GM21717 (cell line): ENCODE data around the gene SURF1.
"Not testable (repeated sequence)": the region's sequence is repeated elsewhere in the genome, so short reads cannot be mapped to it uniquely, and the experiment has no call there.

Experiments
- ATAC-seq: cut with Tn5 transposase; IDR thresholded peaks from one replicate; pipeline ENCODE4 v1.9.1; 2021; ENCODE audit warnings: mild to moderate bottlenecking, moderate library complexity; ENCODE audit not compliant: unreplicated experiment

Gene SURF1, protein sequence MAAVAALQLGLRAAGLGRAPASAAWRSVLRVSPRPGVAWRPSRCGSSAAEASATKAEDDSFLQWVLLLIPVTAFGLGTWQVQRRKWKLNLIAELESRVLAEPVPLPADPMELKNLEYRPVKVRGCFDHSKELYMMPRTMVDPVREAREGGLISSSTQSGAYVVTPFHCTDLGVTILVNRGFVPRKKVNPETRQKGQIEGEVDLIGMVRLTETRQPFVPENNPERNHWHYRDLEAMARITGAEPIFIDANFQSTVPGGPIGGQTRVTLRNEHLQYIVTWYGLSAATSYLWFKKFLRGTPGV

DNA sequence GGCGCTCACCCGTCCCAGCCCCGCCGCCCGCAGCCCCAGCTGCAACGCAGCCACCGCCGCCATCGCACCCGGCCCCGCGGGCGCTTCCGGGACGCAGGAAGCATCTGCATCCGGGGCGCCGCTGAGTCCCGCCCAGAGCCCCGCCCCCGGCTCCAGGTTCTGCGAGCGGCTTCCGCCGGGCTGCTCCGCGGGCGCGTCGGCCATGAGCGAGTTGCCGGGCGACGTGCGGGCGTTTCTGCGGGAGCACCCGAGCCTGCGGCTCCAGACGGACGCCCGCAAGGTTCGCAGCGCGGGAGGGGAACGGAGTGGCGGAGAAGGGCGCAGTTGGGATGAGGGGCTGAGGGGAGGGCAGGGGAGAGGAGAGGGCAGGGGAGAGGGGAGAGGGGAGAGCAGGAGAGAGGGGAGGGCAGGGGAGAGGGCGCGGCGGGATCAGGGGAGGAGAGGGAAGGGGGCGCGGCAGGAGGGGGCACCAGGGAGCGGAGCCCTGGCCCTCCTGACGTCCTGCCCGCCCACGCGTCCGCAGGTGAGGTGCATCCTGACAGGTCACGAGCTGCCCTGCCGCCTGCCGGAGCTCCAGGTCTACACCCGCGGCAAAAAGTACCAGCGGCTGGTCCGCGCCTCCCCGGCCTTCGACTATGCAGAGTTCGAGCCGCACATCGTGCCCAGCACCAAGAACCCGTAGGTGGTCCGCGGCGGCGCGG is at the start of gene SURF1, which contains the start of gene SURF2:
Gene SURF1, minus strand, starts transcription at position 97 of the 701 bp plus-strand sequence. Its CDS starts 34 bp downstream, at position 63.
Gene SURF2, plus strand, starts transcription at position 160 of the 701 bp plus-strand sequence. Its CDS starts 43 bp downstream, at position 203.
- peak; percentile 57 for ATAC-seq

DNA sequence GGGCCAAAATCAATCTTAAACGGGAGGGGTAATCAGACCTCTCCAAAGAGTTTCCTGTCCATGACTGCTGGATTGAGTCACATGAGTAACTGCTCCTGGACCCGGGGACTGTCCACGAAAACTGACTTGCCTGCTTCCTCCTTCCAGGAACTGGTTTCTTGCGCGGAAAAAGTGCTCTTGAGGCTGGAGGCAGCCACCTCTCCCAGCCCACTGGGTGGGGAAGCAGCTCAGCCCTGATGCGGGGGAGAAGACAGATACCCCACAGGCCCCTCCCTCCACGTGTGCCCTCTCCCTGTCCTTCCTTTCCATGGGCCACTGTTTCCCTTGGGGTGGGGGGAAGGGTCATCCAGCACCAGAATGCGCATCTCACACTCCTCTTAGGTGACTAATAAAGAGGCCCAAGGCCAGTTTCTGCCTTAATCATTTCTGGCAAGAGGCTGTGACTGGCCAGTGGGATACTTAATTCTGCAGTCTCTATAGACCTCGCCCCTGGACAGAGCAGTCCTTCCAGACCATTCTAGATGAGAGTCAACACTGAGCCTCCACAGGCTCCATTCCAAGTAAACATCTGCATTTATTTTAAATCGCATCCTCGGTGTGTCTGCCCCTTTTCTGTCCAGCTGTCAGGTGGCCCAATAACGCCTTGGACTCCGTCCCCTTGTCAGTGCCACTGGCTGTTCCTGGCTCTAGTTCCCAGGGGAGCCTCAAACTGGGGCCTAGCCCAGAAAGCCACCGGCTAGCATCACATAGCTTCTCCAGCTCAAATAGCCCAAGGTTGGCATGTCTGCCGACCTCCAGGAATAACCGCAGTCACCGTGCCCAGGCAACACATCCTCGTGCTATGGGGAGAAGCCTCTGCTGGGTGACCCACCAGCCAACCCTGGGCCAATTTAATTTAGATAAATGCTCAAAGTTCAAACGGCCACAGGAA is 49.5 kb upstream of the SURF1 start:
- ATAC-seq: no peak

DNA sequence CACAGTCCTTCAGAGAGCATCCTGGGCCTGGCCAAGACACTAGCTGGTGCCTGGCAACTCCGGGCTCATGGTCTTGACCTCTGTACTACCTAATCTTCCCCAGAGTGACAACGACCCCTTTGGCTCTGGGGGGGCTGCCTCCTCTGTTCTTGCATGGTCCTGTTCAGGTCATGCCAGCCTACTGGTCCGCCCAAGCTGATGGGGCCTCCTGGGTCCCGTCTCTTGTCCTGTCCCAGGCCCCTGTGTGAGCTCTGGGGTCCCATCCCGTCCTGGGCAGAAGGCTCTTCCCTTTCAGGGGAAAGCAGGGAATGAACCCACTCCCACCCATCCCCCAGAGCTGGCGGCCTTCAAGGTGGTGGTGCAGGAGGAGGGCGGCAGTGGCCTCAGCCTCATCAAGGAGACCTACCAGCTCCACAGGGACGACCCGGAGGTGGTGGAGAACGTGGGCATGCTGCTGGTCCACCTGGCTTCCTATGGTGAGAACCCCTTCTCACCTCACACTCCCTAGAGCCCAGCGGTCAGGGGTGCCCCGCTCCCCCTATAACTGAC is 48.2 kb upstream of the SURF1 start:
- ATAC-seq: no peak

DNA sequence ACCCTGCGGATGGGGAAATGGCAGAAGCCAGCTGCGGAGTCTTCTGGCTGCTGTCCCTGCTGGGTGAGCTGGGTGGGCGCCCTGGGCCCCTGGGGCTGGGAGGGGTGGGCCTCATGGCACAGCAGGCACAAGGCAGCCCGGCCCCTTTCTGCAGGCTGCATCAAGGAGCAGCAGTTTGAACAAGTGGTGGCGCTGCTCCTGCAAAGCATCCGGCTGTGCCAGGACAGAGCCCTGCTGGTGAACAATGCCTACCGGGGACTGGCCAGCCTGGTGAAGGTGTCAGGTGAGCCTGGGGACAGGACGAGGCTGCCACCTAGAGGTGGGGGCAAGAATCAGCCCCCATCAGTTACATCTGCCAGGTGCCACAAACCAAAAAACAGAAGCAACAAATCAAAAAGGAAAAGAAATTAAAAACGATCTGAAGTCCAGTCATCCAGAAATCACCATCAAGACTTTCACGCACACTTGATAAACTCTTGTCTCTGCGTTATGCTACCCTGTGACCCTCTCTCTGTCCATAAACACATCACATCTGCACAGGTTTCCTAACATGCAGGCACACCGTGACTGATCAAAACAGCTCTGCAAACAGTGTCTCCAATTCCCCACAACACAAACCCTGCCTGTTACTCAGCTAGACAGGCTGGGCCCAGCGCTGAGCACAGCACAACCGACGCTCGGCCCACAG is 47.6 kb upstream of the SURF1 start:
- ATAC-seq: no peak

DNA sequence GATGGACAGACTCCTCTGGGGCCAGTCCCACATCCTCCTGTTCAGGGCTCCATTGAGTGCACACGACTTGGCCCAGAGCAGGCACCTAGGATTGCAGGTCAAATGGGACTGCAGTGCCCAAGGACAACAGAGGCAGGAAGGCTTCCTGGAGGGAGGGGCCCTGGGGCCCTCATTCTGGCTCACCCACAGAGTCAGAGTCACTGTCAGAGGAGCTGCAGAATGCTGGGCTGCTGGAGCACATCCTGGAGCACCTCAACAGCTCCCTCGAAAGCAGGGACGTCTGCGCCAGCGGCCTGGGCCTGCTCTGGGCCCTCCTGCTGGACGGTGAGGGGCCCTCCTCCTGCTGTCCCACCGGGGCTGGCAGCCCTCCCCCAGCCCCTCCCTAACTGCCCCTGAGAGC is 46.4 kb upstream of the SURF1 start:
- no peak for ATAC-seq

DNA sequence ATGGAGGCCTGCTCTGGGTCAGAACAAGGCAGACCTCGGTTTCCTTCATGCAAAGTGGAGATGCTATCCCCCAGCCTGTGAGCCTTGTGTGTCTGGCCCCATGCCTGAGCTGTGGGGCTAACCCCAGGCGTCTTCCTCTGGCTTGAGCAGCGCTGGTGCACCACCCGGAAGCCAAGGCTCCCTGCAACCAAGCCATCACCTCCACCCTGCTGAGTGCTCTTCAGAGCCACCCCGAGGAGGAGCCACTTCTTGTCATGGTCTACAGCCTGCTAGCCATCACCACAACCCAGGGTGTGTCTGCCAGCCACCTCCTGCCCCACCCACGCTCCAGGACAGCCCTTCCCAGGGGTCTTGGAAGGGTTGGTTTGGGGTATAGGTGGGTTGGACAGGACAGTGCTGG is 45.3 kb upstream of the SURF1 start:
- ATAC-seq: no peak

DNA sequence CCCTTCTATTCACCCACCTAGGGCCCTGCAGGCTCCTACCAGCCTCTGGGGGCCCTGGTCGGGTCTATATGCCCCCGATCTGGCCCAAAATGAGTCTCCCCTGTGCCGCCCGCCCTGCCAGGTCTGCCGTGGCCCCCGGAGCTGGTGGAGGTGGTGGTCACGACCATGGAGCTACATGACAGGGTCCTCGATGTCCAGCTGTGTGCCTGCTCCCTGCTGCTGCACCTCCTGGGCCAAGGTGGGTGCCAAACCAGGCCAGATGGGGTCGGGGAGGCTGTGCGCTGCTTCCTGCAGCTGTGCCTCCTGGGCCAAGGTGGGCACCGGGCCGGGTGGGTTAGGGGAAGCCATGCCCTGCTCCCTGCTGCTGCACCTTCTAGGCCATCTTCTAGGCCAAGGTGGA is 44.0 kb upstream of the SURF1 start:
- ATAC-seq: no peak

DNA sequence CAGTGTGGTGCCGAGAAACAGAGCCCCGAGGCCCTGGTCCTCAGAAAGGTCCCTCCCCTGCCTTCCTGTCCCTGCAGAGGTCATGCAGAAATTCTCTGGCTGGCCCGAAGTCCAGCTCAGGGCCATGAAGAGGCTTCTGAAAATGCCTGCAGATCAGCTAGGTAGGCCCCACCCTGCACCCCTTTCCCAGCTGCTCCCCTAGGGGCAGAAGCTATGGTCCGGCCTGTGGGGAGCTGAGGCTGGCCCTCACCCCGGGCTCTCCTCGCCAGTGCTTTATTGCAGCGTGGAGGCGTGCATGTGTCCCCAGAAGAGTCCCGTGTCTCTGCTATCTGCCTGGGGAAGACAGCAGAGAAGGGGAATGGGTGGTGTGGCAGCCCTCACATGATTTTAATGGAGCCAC is 41.6 kb upstream of the SURF1 start:
- ATAC-seq: no peak

DNA sequence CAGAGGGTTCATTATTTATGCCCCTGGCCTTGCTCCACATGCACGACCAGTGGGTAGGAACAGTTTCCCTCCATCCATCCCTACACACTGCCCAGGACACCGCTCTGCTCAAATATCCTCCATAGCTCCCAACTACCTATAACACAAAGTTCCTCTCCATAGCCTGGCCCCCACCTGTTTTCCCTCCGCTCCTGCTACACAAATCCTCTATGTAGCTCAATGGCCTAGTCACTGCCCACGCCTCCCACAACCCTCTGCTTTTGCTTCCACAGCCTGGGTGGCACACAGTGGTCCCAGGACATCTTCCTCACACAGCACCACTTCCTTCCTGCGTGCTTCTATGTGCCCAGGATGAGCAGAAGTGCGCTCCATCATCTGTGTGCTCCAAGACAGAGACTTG is 41.1 kb upstream of the SURF1 start:
- no peak for ATAC-seq

DNA sequence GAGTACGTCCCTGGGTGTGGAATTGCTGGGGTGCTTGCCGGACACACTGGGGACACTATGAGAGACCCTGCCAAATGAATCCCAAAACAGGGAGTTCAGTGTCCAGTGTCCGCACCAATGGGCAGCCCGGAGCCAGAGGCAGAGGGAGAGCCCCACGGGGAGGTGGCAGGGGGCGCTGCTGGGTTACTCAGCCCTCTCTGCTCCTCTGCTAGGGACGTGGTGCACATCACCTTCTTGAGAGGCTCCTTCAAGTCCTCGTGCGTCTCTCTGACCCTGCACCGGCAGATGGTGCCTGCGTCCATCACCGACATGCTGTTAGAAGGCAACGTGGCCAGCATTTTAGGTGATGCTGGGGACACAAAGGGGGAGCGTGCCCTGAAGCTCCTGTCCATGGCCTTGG is 40.7 kb upstream of the SURF1 start:
- ATAC-seq: no peak

DNA sequence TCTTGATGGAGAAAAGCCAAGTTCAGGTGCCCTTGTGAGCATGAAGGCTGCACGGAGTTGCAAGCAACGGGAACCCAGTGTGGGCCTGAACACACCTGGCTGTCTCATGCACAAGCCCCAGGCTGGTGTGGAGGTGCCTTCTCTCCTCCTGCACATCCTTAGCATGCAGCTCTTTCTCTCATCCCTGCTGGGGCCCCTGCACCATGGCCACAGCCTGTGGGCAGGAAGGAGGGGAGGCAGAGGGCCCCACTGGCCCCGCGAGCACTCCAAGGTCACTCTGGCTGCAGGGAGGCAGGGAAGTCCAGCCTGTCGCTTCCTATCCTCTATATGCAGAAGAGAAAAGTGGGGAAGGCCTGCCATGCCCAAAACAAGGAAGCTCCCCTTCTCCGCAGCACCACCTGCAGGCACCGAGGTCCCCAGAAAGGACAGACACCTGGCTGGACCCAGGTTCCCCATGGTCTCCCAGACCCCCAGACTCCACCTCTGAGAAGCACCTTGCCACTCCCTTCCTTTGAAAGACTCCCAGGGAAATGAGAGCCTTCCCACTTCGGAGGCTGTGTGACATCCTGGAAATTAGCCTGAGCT is 38.5 kb upstream of the SURF1 start:
- no peak for ATAC-seq

DNA sequence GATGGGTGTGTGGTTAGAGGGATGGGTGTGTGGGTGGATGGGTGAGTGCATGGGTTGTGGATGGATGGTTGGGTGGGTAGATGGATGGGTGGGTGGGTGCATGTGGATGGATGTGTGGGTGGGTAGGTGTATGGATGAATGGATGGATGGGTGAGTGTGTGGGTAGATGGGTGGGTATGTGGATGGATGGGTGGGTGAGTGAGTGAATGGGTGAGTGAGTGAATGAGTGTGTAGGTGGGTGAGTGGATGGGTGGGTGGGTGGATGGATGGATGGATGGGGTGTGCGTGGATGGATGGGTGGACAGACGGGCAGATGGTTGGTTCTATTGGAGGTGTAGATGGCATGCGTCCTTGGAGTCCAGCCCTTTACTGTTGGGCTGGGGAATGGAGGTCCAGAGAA is 37.1 kb upstream of the SURF1 start:
- no peak for ATAC-seq

DNA sequence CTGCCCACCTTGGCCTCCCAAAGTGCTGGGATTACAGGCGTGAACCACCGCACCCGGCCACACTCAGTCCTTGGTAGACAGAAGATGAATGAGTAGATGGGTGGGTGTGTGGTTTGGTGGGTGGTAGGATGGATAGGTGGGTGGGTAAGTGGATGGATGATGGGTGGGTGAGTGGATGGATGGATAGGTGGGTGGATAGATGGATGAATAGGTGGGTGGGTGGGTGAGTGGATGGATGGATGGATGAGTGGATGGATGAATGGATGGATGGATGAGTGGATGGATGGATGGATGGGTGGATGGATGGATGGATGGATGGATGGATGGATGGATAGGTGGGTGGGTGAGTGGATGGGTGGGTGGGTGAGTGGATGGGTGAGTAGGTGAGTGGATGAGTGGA is 36.0 kb upstream of the SURF1 start:
- ATAC-seq: not testable (repeated sequence)

DNA sequence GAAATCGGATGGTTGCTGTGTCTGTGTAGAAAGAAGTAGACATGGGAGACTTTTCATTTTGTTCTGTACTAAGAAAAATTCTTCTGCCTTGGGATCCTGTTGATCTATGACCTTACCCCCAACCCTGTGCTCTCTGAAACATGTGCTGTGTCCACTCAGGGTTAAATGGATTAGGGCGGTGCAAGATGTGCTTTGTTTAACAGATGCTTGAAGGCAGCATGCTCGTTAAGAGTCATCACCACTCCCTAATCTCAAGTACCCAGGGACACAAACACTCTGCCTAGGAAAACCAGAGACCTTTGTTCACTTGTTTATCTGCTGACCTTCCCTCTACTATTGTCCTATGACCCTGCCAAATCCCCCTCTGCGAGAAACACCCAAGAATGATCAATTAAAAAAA is 35.2 kb upstream of the SURF1 start:
- not testable (repeated sequence) for ATAC-seq

DNA sequence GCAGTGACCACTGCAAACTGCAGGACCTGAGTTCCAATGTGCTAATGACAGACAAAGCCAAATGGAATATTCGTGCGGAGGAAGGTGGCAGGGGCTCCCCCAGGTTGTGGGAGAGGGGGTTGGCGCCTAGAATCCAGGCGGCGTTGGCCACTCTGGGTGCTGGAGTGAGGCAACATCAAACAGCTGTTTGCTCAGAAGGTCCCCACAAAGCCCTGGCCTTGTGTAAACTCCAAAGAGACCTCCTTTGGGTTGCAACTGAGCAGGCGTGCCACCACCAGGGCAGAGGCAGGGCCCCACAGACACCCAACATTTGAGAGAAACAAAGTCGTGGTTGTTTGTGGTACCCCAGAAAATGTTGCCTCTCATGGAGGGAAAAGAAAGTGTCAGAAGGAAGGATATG is 34.4 kb upstream of the SURF1 start:
- ATAC-seq: no peak

DNA sequence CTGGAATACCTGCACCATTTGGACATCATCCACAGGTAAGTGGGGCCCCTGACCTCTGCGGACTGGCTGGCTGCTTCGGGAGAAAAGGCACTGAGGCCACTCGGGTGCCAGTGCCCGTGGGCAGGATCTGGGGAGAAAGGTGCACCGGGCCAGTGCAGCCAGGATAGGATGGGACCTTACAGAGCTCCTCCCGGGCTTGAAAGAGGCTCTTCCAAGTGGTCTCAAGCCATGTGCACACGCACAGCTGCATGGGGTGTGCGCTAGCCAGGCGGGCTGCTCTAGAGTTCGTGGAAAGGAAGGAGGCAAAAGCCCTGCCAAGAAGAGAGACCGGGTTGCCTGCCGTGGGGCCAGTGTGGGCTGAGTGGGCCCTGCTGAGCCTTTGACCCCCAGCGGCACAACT is 33.3 kb upstream of the SURF1 start:
- no peak for ATAC-seq

DNA sequence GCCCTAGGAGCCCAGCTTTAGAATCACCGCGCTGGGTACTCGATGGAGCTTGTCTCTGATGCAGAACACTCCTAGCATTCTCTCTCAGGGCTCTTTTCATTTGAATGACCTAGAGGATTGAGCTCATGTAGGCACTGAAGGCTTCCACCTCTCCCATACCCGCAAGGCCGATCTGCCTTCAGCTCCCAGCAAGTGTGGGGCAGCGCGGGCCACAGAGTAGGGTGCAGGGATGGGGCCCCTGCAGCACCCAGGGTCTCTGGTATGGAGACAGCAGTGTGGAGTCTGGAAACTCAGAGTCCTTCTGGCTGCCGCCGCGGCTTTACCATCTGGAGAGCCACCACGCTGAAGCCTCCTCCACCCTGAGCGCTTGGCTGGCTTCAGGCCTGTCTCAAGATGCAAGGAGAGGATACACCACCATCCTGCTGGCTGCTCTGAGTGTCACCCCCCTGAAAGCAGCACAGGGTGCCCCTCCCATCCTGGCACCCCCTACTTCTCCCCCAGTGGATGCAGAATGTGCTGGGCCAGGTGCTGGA is 32.8 kb upstream of the SURF1 start:
- ATAC-seq: no peak

DNA sequence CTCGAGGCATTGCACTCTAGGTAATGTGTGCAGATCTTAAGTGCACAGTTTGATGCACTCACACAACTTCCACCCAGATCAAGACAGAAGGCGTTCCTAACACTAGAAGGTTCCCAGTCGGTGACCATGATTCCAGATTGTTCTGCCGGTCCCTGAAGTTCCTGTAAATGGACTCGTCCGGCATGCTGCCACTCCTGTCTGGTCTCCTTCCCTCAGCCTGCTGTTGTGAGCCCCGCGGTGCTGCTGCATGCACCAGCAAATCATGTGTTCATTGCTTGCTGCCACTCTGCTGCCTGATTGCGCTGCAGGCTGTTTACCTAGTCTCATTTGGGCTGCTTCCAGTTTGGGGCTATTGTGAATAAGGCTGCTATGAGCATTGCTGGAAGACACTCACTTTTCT is 31.4 kb upstream of the SURF1 start:
- no peak for ATAC-seq

DNA sequence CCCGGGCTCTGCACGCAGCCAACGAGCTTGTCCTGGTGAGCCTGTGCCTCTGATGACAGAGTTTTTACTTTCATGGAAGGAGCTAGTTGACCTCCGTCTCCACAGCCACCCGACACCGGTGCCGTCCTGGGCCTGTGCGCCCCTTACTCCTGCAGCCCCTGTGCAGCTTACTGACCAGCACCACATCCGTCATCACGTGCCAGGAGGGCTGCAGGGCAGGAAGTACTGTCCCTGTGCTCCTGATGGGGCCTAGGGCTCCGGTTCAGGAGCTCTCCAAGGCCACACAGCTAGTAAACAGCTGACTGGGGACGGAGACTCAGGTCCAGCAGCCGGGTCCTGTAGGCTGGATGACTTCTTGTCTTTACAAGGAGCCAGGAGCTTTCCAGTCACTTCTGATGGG is 30.1 kb upstream of the SURF1 start:
- no peak for ATAC-seq

DNA sequence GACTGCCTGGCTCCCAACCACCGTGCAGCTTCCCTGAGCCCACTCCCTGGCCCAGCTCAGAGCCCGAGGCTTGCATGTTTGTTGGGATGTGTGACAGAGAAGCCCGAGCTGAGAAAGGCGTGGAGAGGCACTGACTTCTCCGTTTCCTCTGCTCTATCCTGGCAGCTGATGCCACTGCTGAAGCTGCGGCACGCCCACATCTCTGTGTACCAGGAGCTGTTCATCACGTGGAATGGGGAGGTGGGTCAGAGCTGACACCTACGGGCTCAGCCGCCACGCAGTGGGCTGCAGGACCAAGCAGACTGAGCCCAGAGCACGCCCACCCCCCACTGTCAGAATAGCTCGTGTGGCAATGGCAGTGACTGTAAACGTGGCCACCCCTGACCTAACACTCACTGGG is 29.2 kb upstream of the SURF1 start:
- no peak for ATAC-seq
